Activated naive CD8-positive, alpha-beta T cell treated with anti-CD3 and anti-CD28 coated beads for 36 hours (primary cell): Measurements from ENCODE around the gene ZNF217. TPM values are rescaled to one million over a fixed set of nuclear protein-coding genes. Genes with fewer than 3 reads are reported as not detected.
"Not testable (repeated sequence)": the region's sequence is repeated elsewhere in the genome, so short reads cannot be mapped to it uniquely, and the experiment has no call there.

Experiments
- DNase-seq: peaks from one replicate; pipeline ENCODE4 v3.0.0; 2021
- H3K27ac Mint-ChIP-seq: one replicate; pipeline ENCODE4 v1.8.0; 2022; ENCODE audit warnings: mild to moderate bottlenecking, moderate library complexity, mixed read lengths
- H3K27me3 Mint-ChIP-seq: one replicate; pipeline ENCODE4 v1.8.0; 2022; ENCODE audit warnings: mild to moderate bottlenecking, mixed read lengths
- H3K36me3 Mint-ChIP-seq: one replicate; pipeline ENCODE4 v1.8.0; 2021; ENCODE audit warnings: mild to moderate bottlenecking, mixed read lengths
- H3K4me1 Mint-ChIP-seq: one replicate; pipeline ENCODE4 v1.8.0; 2021; ENCODE audit warnings: mixed read lengths
- H3K4me3 Mint-ChIP-seq: one replicate; pipeline ENCODE4 v1.8.0; 2022; ENCODE audit warnings: mild to moderate bottlenecking, moderate library complexity, mixed read lengths
- H3K9me3 Mint-ChIP-seq: one replicate; pipeline ENCODE4 v1.8.0; 2022; ENCODE audit warnings: mixed read lengths
- total RNA-seq, 2 experiments: library from RNA; stranded (reverse); gene quantifications; one replicate each; pipeline ENCODE4 v1.2.3, GENCODE V29; 2021

ZNF217 gene
- total RNA-seq, 2 experiments from 2014 or later: 55.6 to 59.0 TPM

DNA sequence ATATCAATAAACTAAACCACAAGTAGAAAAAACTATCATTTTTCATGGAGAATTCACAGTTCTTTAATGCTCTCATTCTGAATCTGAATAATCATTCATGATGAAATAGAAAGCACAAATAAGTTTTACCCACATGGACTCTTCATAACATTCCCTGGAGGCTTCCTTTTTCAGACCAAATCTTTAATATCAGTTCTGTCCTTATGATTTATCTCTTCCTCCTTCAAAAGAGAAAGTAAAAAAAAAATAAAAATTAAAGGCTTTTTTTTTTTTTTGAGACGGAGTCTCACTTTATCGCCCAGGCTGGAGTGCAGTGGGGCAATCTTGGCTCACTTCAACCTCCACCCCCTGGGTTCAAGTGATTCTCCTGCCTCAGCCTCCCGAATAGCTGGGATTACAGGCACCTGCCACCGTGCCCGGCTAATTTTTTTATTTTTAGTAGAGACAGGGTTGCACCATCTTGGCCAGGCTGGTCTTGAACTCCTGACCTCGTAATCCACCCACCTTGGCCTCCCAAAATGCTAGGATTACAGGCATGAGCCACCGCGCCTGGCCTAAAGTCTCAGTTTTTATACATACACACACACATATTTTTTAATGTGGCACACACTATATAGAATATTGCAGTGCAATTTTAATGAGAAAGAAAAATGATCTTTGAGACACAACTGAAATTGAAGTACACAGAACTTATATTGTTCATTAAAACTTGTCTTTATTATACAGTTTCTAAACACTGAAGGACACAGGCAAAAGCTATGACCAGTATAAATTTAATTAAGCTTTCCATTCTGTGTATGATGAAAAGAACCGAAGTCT, 31.9 kb upstream of the ZNF217 start:
- Mint-ChIP-seq H3K27ac (no peak overlapping the region), H3K27me3 (no peaks in the 10 kb centered on the region)

DNA sequence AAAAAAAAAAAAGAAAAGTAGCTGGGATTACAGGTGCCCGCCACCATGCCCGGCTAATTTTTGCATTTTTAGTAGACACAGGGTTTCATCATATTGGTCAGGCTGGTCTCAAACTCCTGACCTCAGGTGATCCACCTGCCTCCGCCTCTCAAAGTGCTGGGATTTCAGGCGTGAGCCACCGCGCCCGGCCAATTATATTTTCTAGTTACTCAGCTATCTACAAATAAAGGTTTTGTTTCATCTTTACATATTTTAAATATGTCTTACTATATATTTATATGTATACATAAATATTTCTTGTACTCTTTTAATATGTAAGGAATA, 31.2 kb upstream of the ZNF217 start:
- not testable (repeated sequence) for DNase-seq, H3K27ac Mint-ChIP-seq, H3K36me3 Mint-ChIP-seq, H3K9me3 Mint-ChIP-seq, H3K4me3 Mint-ChIP-seq, H3K27me3 Mint-ChIP-seq
- peaks cover 46% of the 10 kb centered on the region for H3K4me1 Mint-ChIP-seq

More for the DNA sequence above, 31.9 kb upstream of the ZNF217 start:
- Mint-ChIP-seq H3K4me1 (peaks cover 46% of the 10 kb centered on the region), H3K4me3 (no peak overlapping the region), H3K9me3 (no peaks in the 10 kb centered on the region), H3K36me3 (no peaks in the 10 kb centered on the region)
- no peak for DNase-seq

DNA sequence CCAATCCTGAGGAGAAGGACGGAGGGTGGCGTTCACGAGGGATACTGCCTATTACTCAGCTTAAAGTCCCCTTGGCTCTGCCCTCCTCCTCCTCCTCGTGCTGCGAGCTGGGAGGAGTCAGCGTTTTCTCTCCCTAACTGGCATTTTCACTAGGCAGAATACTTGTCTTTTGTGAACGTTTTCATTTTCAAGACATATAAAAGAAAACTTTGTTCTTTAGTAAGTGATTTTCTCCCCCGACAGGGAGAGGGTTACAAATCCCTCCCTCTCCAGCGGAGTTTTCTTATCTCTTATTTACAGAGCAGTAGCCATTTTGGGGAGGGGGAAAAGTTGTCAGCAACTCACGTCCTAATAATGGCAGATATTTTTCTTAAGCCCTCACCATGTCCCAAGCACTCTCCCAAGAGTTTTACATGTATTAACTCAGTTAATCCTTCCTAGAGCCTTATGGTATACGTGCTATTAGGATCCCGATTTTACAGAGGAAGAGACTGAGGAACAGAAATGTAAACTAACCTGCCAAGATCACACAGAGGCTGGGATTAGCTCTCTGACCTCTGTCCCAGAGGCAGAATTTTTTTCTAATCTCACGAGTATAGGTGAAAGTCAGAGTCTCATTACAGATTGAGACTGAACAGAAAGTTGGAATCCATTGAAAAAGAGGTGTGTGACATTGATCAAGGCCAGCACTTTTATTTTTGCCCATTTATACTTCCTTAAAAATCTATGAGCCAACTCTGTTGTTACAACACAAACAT, 30.0 kb upstream of the ZNF217 start:
- no peaks in the 10 kb centered on the region for H3K9me3 Mint-ChIP-seq
- H3K27ac Mint-ChIP-seq: peak overlapping the region; percentile 97
- DNase-seq: peak; percentile 38
- no peaks in the 10 kb centered on the region for H3K36me3 Mint-ChIP-seq
- peak overlapping the region; percentile 71 for H3K4me3 Mint-ChIP-seq
- H3K27me3 Mint-ChIP-seq: no peaks in the 10 kb centered on the region
- peaks cover 45% of the 10 kb centered on the region for H3K4me1 Mint-ChIP-seq

DNA sequence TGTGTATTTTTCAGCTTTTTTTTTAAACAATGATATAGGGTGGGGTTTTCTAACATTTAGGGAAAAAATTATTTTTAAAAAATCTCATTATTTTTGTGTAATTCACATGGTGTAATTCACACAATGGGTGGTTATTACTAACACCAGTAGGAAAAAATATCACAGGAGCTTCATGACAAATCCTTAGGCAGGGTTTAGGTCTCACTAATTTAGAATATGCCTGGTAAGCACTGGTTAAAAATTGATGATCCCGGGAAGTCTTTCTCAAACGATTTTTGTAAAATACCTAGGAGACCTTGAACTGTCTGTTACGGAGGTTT, 29.5 kb upstream of the ZNF217 start:
- H3K27ac Mint-ChIP-seq: peak overlapping the region; percentile 97
- H3K36me3 Mint-ChIP-seq: no peaks in the 10 kb centered on the region
- no peaks in the 10 kb centered on the region for H3K27me3 Mint-ChIP-seq
- H3K9me3 Mint-ChIP-seq: no peaks in the 10 kb centered on the region
- DNase-seq: no peak
- peaks cover 43% of the 10 kb centered on the region for H3K4me1 Mint-ChIP-seq
- H3K4me3 Mint-ChIP-seq: peak overlapping the region; percentile 71

GRCh38 chr20:53622247-53623133, 28.9 kb upstream of the ZNF217 start:
- Mint-ChIP-seq H3K9me3 (no peaks in the 10 kb centered on the region), H3K27me3 (no peaks in the 10 kb centered on the region), H3K27ac (peak overlapping the region; percentile 97), H3K4me3 (peak overlapping the region; percentile 71), H3K4me1 (peaks cover 41% of the 10 kb centered on the region), H3K36me3 (no peaks in the 10 kb centered on the region)
- no peak for DNase-seq

GRCh38 chr20:53621482-53622246, 28.0 kb upstream of the ZNF217 start:
- H3K36me3 Mint-ChIP-seq: no peaks in the 10 kb centered on the region
- DNase-seq: peak; percentile 35
- H3K4me3 Mint-ChIP-seq: peak overlapping the region; percentile 40
- H3K27ac Mint-ChIP-seq: peak overlapping the region; percentile 97
- no peaks in the 10 kb centered on the region for H3K27me3 Mint-ChIP-seq
- H3K9me3 Mint-ChIP-seq: no peaks in the 10 kb centered on the region
- H3K4me1 Mint-ChIP-seq: peaks cover 41% of the 10 kb centered on the region

DNA sequence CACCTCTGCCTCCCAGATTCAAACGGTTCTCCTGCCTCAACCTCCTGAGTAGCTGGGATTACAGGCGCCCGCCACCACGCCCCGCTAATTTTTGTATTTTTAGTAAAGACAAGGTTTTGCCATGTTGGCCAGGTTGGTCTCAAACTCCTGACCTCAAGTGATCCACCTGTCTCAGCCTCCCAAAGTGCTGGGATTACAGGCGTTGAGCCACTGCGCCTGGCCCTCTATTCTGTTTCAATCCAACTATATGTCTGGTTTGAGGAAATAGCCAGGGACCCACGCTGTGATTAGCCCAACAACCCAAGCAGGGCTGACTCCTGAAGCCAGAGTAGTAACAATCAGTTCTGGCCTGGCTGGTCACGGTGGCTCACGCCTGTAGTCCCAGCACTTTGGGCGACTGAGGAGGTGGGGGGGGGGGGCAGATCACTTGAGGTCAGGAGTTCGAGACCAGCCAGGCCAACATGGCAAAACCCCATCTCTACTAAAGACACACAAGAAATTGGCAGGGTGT, 24.9 kb upstream of the ZNF217 start:
- H3K27me3 Mint-ChIP-seq, H3K27ac Mint-ChIP-seq, H3K4me3 Mint-ChIP-seq, H3K9me3 Mint-ChIP-seq, DNase-seq, H3K36me3 Mint-ChIP-seq: not testable (repeated sequence)
- peaks cover 31% of the 10 kb centered on the region for H3K4me1 Mint-ChIP-seq

DNA sequence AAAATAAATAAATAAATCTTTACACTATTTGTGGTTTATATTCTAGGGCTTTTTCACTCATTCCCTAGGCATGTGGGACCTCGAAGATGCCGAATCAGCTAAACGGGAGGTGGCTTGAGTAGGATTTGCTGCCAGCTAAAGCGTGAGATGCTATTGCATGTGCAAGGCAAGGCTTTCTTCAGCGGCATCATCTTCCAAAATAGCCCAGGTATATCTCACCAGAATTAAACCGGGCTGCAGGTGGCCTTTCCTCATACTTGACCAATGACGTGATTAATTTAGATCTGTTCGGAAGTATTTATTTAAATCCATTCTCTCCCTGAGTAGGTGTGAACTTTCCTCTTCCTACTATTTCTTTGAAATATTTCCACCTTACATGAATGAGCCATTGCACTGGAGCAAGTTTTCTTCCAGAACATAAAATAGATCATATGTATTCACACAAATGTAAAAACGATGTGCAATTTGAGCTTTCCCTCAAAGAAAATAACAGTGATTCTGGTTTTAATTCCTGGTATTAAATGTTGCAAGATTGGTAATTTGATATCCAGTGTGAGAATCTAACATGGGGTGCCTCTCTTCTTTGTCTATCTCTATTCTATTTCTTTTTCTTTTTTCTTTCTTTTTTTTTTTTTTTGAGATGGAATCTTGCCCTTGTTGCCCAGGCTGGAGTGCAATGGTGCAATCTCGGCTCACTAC, 24.3 kb upstream of the ZNF217 start:
- H3K9me3 Mint-ChIP-seq: no peaks in the 10 kb centered on the region
- H3K36me3 Mint-ChIP-seq: no peaks in the 10 kb centered on the region
- H3K4me3 Mint-ChIP-seq: no peak overlapping the region
- no peaks in the 10 kb centered on the region for H3K27me3 Mint-ChIP-seq
- peaks cover 29% of the 10 kb centered on the region for H3K4me1 Mint-ChIP-seq
- DNase-seq: no peak
- no peak overlapping the region for H3K27ac Mint-ChIP-seq

- H3K27ac Mint-ChIP-seq, DNase-seq, H3K27me3 Mint-ChIP-seq, H3K4me3 Mint-ChIP-seq, H3K36me3 Mint-ChIP-seq, H3K9me3 Mint-ChIP-seq: not testable (repeated sequence)
- H3K4me1 Mint-ChIP-seq: peaks cover 17% of the 10 kb centered on the region
Measured at GRCh38 chr20:53616489-53616888, 22.9 kb upstream of the ZNF217 start.

DNA sequence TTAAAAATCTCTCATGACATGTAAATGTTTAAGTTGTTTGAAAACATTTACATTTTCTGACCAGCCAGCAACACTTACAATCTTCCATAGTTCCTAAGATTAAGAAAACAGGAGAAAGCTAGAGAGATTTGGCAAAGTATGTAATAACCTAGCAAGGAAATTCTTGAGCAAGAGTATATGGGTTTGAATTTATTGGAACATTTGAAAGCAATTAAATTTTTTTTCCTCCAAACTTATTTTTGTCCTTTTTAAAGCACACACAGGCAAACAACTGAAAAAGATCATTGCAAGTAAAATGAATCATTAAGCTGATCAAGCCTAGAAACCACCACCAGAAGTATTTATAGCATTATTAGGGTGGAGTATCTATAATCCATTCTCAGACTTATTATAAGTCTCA, 20.1 kb upstream of the ZNF217 start:
- peaks cover 3% of the 10 kb centered on the region for H3K36me3 Mint-ChIP-seq
- no peaks in the 10 kb centered on the region for H3K27me3 Mint-ChIP-seq
- DNase-seq: no peak
- H3K9me3 Mint-ChIP-seq: no peaks in the 10 kb centered on the region
- H3K4me3 Mint-ChIP-seq: no peak overlapping the region
- H3K27ac Mint-ChIP-seq: no peak overlapping the region
- H3K4me1 Mint-ChIP-seq: peaks cover 30% of the 10 kb centered on the region

- not testable (repeated sequence) for H3K27ac Mint-ChIP-seq
Measured at GRCh38 chr20:53612289-53612688, 18.6 kb upstream of the ZNF217 start.

GRCh38 chr20:53611449-53611894, 17.8 kb upstream of the ZNF217 start:
- no peak for DNase-seq
- H3K4me1 Mint-ChIP-seq: peaks cover 36% of the 10 kb centered on the region
- H3K4me3 Mint-ChIP-seq: no peak overlapping the region
- H3K27ac Mint-ChIP-seq: peak overlapping the region; percentile 45
- peaks cover 13% of the 10 kb centered on the region for H3K36me3 Mint-ChIP-seq
- H3K9me3 Mint-ChIP-seq: no peaks in the 10 kb centered on the region
- H3K27me3 Mint-ChIP-seq: no peaks in the 10 kb centered on the region

More at GRCh38 chr20:53612289-53612688, 18.6 kb upstream of the ZNF217 start:
- H3K4me1 Mint-ChIP-seq: peaks cover 36% of the 10 kb centered on the region
- not testable (repeated sequence) for H3K9me3 Mint-ChIP-seq, H3K27me3 Mint-ChIP-seq, DNase-seq, H3K36me3 Mint-ChIP-seq, H3K4me3 Mint-ChIP-seq

GRCh38 chr20:53609491-53610445, 16.1 kb upstream of the ZNF217 start:
- DNase-seq: peak; percentile 74
- H3K27me3 Mint-ChIP-seq: no peaks in the 10 kb centered on the region
- H3K4me3 Mint-ChIP-seq: peak overlapping the region; percentile 76
- peak overlapping the region; percentile 92 for H3K27ac Mint-ChIP-seq
- no peaks in the 10 kb centered on the region for H3K9me3 Mint-ChIP-seq
- H3K36me3 Mint-ChIP-seq: peaks cover 18% of the 10 kb centered on the region
- H3K4me1 Mint-ChIP-seq: peaks cover 40% of the 10 kb centered on the region
